Gastrocnemius medialis (tissue), 4 donors: ENCODE results near the gene ELF5.

Experiments used
- CTCF ChIP-seq, 5 experiments: fragments of 450-650 bp in 3 of 5; fragments of 200-600 bp in 2 of 5; sonication (generic) in 2 of 5; IDR thresholded peaks in 4 of 5; conservative IDR thresholded peaks in 1 of 5; 1 replicate in 4 of 5; 2 replicates in 1 of 5; pipeline ENCODE4 v1.5.1; 2016 to 2019; ENCODE audit warnings: antibody characterized with exemption in 5 of 5, mild to moderate bottlenecking in 3 of 5, moderate library complexity in 3 of 5
- POLR2A ChIP-seq, 2 donors: fragments of 450-650 bp; IDR thresholded peaks; one replicate each; pipeline ENCODE4 v1.6.1; 2017; ENCODE audit warnings: antibody characterized with exemption in 2 of 2, mild to moderate bottlenecking in 2 of 2, moderate library complexity in 2 of 2

GRCh38 chr11:34508524-34508923 is 5.1 kb downstream of the ELF5 start:
- TF ChIP-seq CTCF (IDR thresholded peaks at IDR 0.05 in 4 of 5, conservative IDR thresholded peaks at IDR 0.05 in 1 of 5) (no peak), POLR2A (IDR thresholded peaks at IDR 0.05) (no peak)
